Mucosa of stomach (tissue), 1 donor: ENCODE results near the gene WASHC3.
A peak's percentile ranks its signal among the peaks of the same experiment; 100 is the strongest.

Experiments used
- H3K27me3 ChIP-seq: one replicate; pipeline ENCODE4 v1.7.0; 2013; ENCODE audit warnings: mild to moderate bottlenecking, low read length; ENCODE audit not compliant: control insufficient read depth, insufficient read depth
- H3K36me3 ChIP-seq: one replicate; pipeline ENCODE4 v1.7.0; 2013; ENCODE audit warnings: low read length; ENCODE audit not compliant: control insufficient read depth, insufficient read depth
- H3K4me1 ChIP-seq: one replicate; pipeline ENCODE4 v1.7.0; 2013; ENCODE audit warnings: mild to moderate bottlenecking, low read length; ENCODE audit not compliant: control insufficient read depth, insufficient read depth
- H3K4me3 ChIP-seq: one replicate; pipeline ENCODE4 v1.7.0; 2013; ENCODE audit warnings: low read length
- H3K9ac ChIP-seq: one replicate; pipeline ENCODE4 v1.7.0; 2013; ENCODE audit warnings: mild to moderate bottlenecking, low read length, moderate library complexity
- H3K9me3 ChIP-seq: one replicate; pipeline ENCODE4 v1.7.0; 2013; ENCODE audit warnings: mild to moderate bottlenecking, low read length, moderate library complexity; ENCODE audit not compliant: control insufficient read depth
- donor health status: Pancreatic carcinoma.

Gene WASHC3

GRCh38 chr12:102067574-102068258, 5.9 kb upstream of the WASHC3 start:
- no peaks in the 10 kb centered on the region for H3K36me3 ChIP-seq
- no peak overlapping the region for H3K4me3 ChIP-seq
- H3K4me1 ChIP-seq, result no peaks in the 10 kb centered on the region
- H3K9ac ChIP-seq, result no peak overlapping the region
- H3K9me3 ChIP-seq, result no peaks in the 10 kb centered on the region
- no peaks in the 10 kb centered on the region for H3K27me3 ChIP-seq

GRCh38 chr12:102064476-102064875, 2.7 kb upstream of the WASHC3 start:
- Histone ChIP-seq H3K4me1 (no peaks in the 10 kb centered on the region), H3K36me3 (no peaks in the 10 kb centered on the region), H3K27me3 (no peaks in the 10 kb centered on the region), H3K9ac (no peak overlapping the region), H3K9me3 (no peaks in the 10 kb centered on the region), H3K4me3 (no peak overlapping the region)

GRCh38 chr12:102063069-102063468, 1.3 kb upstream of the WASHC3 start:
- no peaks in the 10 kb centered on the region for H3K9me3 ChIP-seq
- no peaks in the 10 kb centered on the region for H3K36me3 ChIP-seq
- H3K27me3 ChIP-seq, result no peaks in the 10 kb centered on the region
- H3K9ac ChIP-seq, result no peak overlapping the region
- no peaks in the 10 kb centered on the region for H3K4me1 ChIP-seq
- H3K4me3 ChIP-seq, result no peak overlapping the region

GRCh38 chr12:102062419-102062806, 622 bp upstream of the WASHC3 start:
- H3K9me3 ChIP-seq, result no peaks in the 10 kb centered on the region
- no peak overlapping the region for H3K9ac ChIP-seq
- no peaks in the 10 kb centered on the region for H3K36me3 ChIP-seq
- no peak overlapping the region for H3K4me3 ChIP-seq
- no peaks in the 10 kb centered on the region for H3K4me1 ChIP-seq
- H3K27me3 ChIP-seq, result no peaks in the 10 kb centered on the region

GRCh38 chr12:102061096-102061559, 663 bp downstream of the WASHC3 start:
- no peaks in the 10 kb centered on the region for H3K9me3 ChIP-seq
- H3K27me3 ChIP-seq, result no peaks in the 10 kb centered on the region
- H3K4me3 ChIP-seq, result peak overlapping the region; percentile 91
- H3K4me1 ChIP-seq, result no peaks in the 10 kb centered on the region
- peak overlapping the region; percentile 95 for H3K9ac ChIP-seq
- no peaks in the 10 kb centered on the region for H3K36me3 ChIP-seq

- Histone ChIP-seq H3K4me3 (no peak overlapping the region), H3K9ac (no peak overlapping the region)
Measured at GRCh38 chr12:102059343-102059742, 2.4 kb downstream of the WASHC3 start.

GRCh38 chr12:102054345-102054744, 7.4 kb downstream of the WASHC3 start:
- Histone ChIP-seq H3K27me3 (no peaks in the 10 kb centered on the region), H3K4me3 (no peak overlapping the region), H3K9ac (no peak overlapping the region), H3K36me3 (no peaks in the 10 kb centered on the region), H3K4me1 (no peaks in the 10 kb centered on the region), H3K9me3 (no peaks in the 10 kb centered on the region)

More at GRCh38 chr12:102059343-102059742, 2.4 kb downstream of the WASHC3 start:
- Histone ChIP-seq H3K9me3 (no peaks in the 10 kb centered on the region), H3K27me3 (no peaks in the 10 kb centered on the region), H3K4me1 (no peaks in the 10 kb centered on the region), H3K36me3 (no peaks in the 10 kb centered on the region)

- H3K36me3 ChIP-seq, result no peaks in the 10 kb centered on the region
- no peaks in the 10 kb centered on the region for H3K27me3 ChIP-seq
- H3K4me3 ChIP-seq, result no peak overlapping the region
- no peaks in the 10 kb centered on the region for H3K9me3 ChIP-seq
- H3K9ac ChIP-seq, result no peak overlapping the region
- no peaks in the 10 kb centered on the region for H3K4me1 ChIP-seq
Measured at GRCh38 chr12:102053062-102053349, 8.8 kb downstream of the WASHC3 start.

GRCh38 chr12:102052192-102053061, 9.4 kb downstream of the WASHC3 start:
- Histone ChIP-seq H3K9ac (no peak overlapping the region), H3K36me3 (no peaks in the 10 kb centered on the region), H3K9me3 (no peaks in the 10 kb centered on the region), H3K4me3 (no peak overlapping the region), H3K27me3 (no peaks in the 10 kb centered on the region), H3K4me1 (no peaks in the 10 kb centered on the region)

GRCh38 chr12:102051431-102051965, 10.3 kb downstream of the WASHC3 start:
- Histone ChIP-seq H3K9me3 (no peaks in the 10 kb centered on the region), H3K9ac (no peak overlapping the region), H3K4me3 (no peak overlapping the region), H3K36me3 (no peaks in the 10 kb centered on the region), H3K4me1 (no peaks in the 10 kb centered on the region), H3K27me3 (no peaks in the 10 kb centered on the region)

- no peaks in the 10 kb centered on the region for H3K27me3 ChIP-seq
- no peaks in the 10 kb centered on the region for H3K9me3 ChIP-seq
- no peak overlapping the region for H3K4me3 ChIP-seq
- no peaks in the 10 kb centered on the region for H3K36me3 ChIP-seq
- H3K4me1 ChIP-seq, result no peaks in the 10 kb centered on the region
- H3K9ac ChIP-seq, result no peak overlapping the region
Measured at GRCh38 chr12:102050660-102051430, 10.9 kb downstream of the WASHC3 start.

- H3K27me3 ChIP-seq, result no peaks in the 10 kb centered on the region
- no peak overlapping the region for H3K9ac ChIP-seq
- no peak overlapping the region for H3K4me3 ChIP-seq
- H3K36me3 ChIP-seq, result no peaks in the 10 kb centered on the region
- no peaks in the 10 kb centered on the region for H3K9me3 ChIP-seq
- H3K4me1 ChIP-seq, result no peaks in the 10 kb centered on the region
Measured at GRCh38 chr12:102043928-102044327, 17.9 kb downstream of the WASHC3 start.
